Stimulated activated naive CD8-positive, alpha-beta T cell treated with anti-CD3 and anti-CD28 coated beads, Interleukin-15, Interleukin-2, amounts not matched to agents 100 ng/mL and 50 ng/mL, for 24 hours (primary cell): ENCODE measurements around the gene SLC9A3.
A peak's percentile ranks its signal among the peaks of the same experiment; 100 is the strongest.

Experiments used
- H3K27ac Mint-ChIP-seq: one replicate; pipeline ENCODE4 v1.8.0; 2021; ENCODE audit warnings: mild to moderate bottlenecking, mixed read lengths
- H3K27me3 Mint-ChIP-seq: one replicate; pipeline ENCODE4 v1.8.0; 2021; ENCODE audit warnings: mixed read lengths
- H3K36me3 Mint-ChIP-seq: one replicate; pipeline ENCODE4 v1.8.0; 2021; ENCODE audit warnings: low read depth, mixed read lengths
- H3K4me1 Mint-ChIP-seq: one replicate; pipeline ENCODE4 v1.8.0; 2021; ENCODE audit warnings: low read depth, mixed read lengths
- H3K4me3 Mint-ChIP-seq: one replicate; pipeline ENCODE4 v1.8.0; 2021; ENCODE audit warnings: mild to moderate bottlenecking, mixed read lengths
- H3K9me3 Mint-ChIP-seq: one replicate; pipeline ENCODE4 v1.8.0; 2021; ENCODE audit warnings: mixed read lengths

SLC9A3 gene

GRCh38 chr5:444226-444625 lies 80.0 kb downstream of the SLC9A3 start:
- Mint-ChIP-seq H3K4me1 (peaks cover 47% of the 10 kb centered on the region), H3K9me3 (no peaks in the 10 kb centered on the region), H3K4me3 (peak overlapping the region; percentile 96), H3K36me3 (peaks cover 35% of the 10 kb centered on the region), H3K27me3 (no peaks in the 10 kb centered on the region), H3K27ac (peak overlapping the region; percentile 78)

GRCh38 chr5:443239-444151 lies 80.8 kb downstream of the SLC9A3 start:
- Mint-ChIP-seq H3K4me3 (peak overlapping the region; percentile 96), H3K36me3 (peaks cover 28% of the 10 kb centered on the region), H3K27ac (peak overlapping the region; percentile 81), H3K9me3 (no peaks in the 10 kb centered on the region), H3K27me3 (no peaks in the 10 kb centered on the region), H3K4me1 (peaks cover 44% of the 10 kb centered on the region)

DNA sequence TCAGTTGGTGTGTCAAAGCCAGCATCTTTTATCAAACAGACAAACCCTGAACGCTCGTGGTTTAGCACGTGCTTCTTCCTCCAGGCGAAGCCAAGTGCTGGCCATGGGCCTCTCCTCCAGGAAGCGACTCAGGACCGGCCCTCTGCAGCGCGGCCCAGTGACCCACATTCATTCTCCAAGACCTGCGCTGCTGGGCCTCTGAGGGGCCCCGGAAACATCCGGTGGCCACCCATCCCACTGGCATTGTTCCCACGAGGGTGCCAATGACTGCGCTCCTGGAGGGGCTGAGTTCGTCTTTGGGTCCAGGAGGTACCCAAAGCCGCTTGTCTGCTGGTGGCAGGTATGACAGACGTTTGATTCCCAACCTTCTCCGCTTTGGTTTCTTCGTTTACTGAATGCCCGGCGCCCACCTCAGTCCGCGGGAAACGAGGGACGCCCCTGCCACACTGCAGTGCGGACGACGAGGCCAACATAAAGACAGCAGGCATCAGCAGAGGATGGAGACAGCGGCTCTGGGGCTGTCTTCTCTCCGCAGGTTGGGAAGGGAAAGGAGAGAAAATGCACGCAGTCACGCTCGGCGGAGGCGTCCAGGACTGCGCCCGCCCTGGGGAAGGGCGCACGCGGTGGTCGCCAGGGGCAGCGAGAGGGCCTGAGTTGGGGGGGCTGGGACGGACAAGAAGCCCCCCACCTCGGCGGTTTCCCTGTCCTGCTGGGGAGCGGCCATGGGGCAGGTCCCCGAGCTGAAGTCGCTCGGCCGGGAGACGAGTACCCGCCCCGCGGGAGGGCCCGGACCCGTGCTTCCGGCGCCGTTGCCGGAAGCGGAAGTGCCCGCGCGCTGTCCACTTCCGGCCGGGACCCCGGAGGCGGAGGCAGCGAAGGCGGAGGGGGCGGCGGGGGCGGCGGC lies 81.7 kb downstream of the SLC9A3 start, which contains the start of gene EXOC3:
TSS of gene EXOC3 (plus strand) at position 842 of the 904 bp plus-strand sequence. CDS start 3,030 bp downstream, outside the sequence.
- Mint-ChIP-seq H3K4me3 (peak within 1 kb of the TSS; percentile 96), H3K27ac (peak within 1 kb of the TSS; percentile 97), H3K4me1 (peaks cover 38% of the 10 kb centered on the region), H3K36me3 (peaks cover 21% of the 10 kb centered on the region), H3K27me3 (no peaks in the 10 kb centered on the region), H3K9me3 (no peaks in the 10 kb centered on the region)

GRCh38 chr5:441996-442334 lies 82.3 kb downstream of the SLC9A3 start:
- Mint-ChIP-seq H3K4me1 (peaks cover 37% of the 10 kb centered on the region), H3K9me3 (no peaks in the 10 kb centered on the region), H3K36me3 (peaks cover 16% of the 10 kb centered on the region), H3K27me3 (no peaks in the 10 kb centered on the region), H3K4me3 (peak overlapping the region; percentile 96), H3K27ac (peak overlapping the region; percentile 97)

GRCh38 chr5:440401-441201 lies 83.6 kb downstream of the SLC9A3 start:
- H3K36me3 Mint-ChIP-seq = peaks cover 5% of the 10 kb centered on the region
- H3K27me3 Mint-ChIP-seq = no peaks in the 10 kb centered on the region
- no peak overlapping the region for H3K4me3 Mint-ChIP-seq
- H3K9me3 Mint-ChIP-seq = no peaks in the 10 kb centered on the region
- H3K27ac Mint-ChIP-seq = peak overlapping the region; percentile 4
- peaks cover 27% of the 10 kb centered on the region for H3K4me1 Mint-ChIP-seq

GRCh38 chr5:439636-440035 lies 84.6 kb downstream of the SLC9A3 start:
- H3K36me3 Mint-ChIP-seq = no peaks in the 10 kb centered on the region
- H3K27me3 Mint-ChIP-seq = no peaks in the 10 kb centered on the region
- H3K27ac Mint-ChIP-seq = no peak overlapping the region
- H3K4me3 Mint-ChIP-seq = no peak overlapping the region
- H3K9me3 Mint-ChIP-seq = no peaks in the 10 kb centered on the region
- H3K4me1 Mint-ChIP-seq = peaks cover 22% of the 10 kb centered on the region

- H3K4me1 Mint-ChIP-seq = peaks cover 17% of the 10 kb centered on the region
- no peaks in the 10 kb centered on the region for H3K27me3 Mint-ChIP-seq
- no peaks in the 10 kb centered on the region for H3K36me3 Mint-ChIP-seq
- H3K27ac Mint-ChIP-seq = no peak overlapping the region
- H3K9me3 Mint-ChIP-seq = no peaks in the 10 kb centered on the region
- no peak overlapping the region for H3K4me3 Mint-ChIP-seq
These were observed 85.1 kb downstream of the SLC9A3 start for GRCh38 chr5:439181-439580.

DNA sequence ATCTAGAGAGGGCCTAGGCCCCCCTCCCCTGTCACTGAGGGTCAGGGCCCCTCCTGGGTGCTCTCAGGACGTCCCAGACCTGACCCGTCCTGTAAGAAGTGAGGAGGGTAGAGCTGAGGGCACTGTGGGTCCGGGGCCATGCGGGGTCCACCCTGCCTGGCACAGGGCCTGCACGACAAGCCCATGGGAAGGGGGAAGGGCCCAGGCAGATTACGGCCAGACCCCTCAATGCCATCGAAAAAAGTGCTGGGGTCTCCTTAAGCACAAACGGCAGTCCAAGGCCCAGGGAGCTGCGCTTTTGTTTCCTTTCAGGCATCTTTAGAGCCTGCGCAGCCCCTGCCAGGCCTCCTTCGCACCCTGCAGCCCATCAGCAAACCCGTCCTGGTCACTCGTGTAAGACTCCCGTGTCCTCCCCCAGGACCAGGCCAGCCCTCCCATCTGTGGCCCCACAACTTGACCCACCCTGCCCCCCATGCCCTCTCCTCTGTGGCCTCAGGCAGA lies 85.7 kb downstream of the SLC9A3 start:
- Mint-ChIP-seq H3K4me3 (no peak overlapping the region), H3K9me3 (no peaks in the 10 kb centered on the region), H3K4me1 (peaks cover 13% of the 10 kb centered on the region), H3K27me3 (no peaks in the 10 kb centered on the region), H3K36me3 (no peaks in the 10 kb centered on the region), H3K27ac (no peak overlapping the region)

- Mint-ChIP-seq H3K9me3 (no peaks in the 10 kb centered on the region), H3K4me1 (peaks cover 9% of the 10 kb centered on the region), H3K36me3 (no peaks in the 10 kb centered on the region), H3K27me3 (peaks cover 3% of the 10 kb centered on the region), H3K4me3 (no peak overlapping the region), H3K27ac (no peak overlapping the region)
These were observed 86.9 kb downstream of the SLC9A3 start for GRCh38 chr5:437281-437771.

DNA sequence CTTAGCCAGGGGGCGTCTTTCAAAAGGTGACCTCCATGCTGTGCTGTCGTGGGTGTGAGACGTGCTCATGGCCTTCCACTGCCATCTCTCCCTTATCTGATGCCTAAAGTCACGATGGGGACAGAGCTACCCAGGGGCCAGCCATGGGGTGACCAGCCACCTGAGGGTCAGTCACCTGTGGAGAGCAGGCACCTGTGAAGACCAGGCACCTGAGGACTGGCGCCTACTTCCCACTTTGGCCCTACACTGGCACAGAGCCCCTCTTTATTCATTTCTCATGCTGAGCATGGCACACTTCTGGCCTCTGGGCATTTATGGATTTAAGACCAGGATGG lies 87.6 kb downstream of the SLC9A3 start:
- Mint-ChIP-seq H3K4me1 (peaks cover 5% of the 10 kb centered on the region), H3K4me3 (no peak overlapping the region), H3K27ac (no peak overlapping the region), H3K9me3 (no peaks in the 10 kb centered on the region), H3K27me3 (peaks cover 4% of the 10 kb centered on the region), H3K36me3 (no peaks in the 10 kb centered on the region)

DNA sequence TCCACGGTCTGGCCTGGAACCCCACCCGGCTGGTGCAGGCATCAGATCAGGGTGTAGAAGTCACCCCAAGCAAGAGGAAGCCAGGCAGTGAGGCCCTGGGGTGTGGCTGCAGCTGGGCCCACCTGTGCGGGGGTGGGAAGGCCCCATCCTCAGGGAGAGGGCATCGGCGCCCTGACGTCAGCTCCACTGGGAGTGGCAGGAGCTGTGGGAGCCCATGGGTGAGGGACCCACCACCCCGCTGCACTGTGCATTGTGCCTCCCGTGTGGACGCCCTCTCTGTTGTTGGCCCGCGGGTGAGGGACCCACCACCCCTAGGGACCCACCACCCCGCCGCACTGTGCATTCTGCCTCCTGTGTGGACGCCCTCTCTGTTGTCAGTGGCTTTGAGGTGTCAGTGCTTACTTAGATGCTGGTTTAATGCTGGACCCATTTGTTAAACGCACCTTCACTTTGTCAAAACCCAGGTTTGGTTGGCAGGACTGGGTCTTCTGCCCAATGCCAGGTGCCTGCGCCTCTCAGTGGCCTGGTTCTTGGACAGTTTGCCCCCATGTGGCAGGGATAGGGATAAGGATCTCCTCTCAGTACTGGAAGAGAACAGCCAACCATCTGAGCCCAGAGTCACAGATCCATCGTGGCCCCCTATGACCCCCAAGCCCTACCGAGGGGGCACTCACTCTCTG lies 88.1 kb downstream of the SLC9A3 start:
- Mint-ChIP-seq H3K4me3 (no peak overlapping the region), H3K27ac (no peak overlapping the region)

GRCh38 chr5:435156-435790 lies 89.0 kb downstream of the SLC9A3 start:
- Mint-ChIP-seq H3K27me3 (peaks cover 4% of the 10 kb centered on the region), H3K36me3 (no peaks in the 10 kb centered on the region), H3K4me1 (peaks cover 9% of the 10 kb centered on the region), H3K4me3 (no peak overlapping the region), H3K27ac (no peak overlapping the region), H3K9me3 (no peaks in the 10 kb centered on the region)

More for the DNA sequence above, 88.1 kb downstream of the SLC9A3 start:
- Mint-ChIP-seq H3K27me3 (peaks cover 4% of the 10 kb centered on the region), H3K4me1 (peaks cover 5% of the 10 kb centered on the region), H3K9me3 (no peaks in the 10 kb centered on the region), H3K36me3 (no peaks in the 10 kb centered on the region)

DNA sequence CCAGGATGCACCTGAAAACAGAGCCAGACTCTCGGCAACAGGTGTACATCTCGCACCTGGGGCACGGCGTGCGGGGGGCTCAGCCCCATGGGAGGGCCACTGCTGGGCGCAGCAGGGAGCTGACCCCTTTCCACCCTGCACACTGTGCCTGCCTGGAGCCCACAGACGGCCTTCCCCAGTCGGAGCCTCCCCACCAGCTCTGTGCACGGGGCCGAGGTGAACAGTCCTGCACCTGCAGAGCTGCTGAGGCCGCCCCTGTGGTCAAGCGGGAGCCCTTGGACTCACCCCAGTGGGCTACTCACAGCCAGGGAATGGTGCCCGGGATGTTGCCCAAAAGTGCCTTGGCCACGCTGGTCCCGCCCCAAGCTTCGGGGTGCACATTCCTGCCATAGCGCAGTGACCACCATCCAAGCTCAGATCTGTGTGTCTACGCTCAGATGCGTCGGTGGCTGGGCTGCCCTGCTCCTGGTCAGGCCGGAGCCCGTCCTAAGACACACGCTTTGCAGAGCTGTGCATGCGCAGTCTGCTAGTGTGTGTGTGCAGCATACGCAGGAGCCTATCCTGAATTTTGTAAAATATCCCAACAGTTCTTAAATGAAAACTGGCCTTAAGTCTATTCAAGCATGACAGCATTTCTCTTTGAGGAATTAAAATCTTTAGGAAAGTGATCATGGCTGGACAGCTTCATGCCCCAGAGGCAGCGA lies 89.7 kb downstream of the SLC9A3 start:
- H3K27ac Mint-ChIP-seq = no peak overlapping the region
- H3K9me3 Mint-ChIP-seq = no peaks in the 10 kb centered on the region
- H3K4me1 Mint-ChIP-seq = peaks cover 13% of the 10 kb centered on the region
- peaks cover 4% of the 10 kb centered on the region for H3K27me3 Mint-ChIP-seq
- no peak overlapping the region for H3K4me3 Mint-ChIP-seq
- H3K36me3 Mint-ChIP-seq = peaks cover 4% of the 10 kb centered on the region
